Left hindlimb (tissue), 1 donor: ENCODE results near the gene HECW1.
"Not testable (repeated sequence)": the region's sequence is repeated elsewhere in the genome, so short reads cannot be mapped to it uniquely, and the experiment has no call there.

Source experiments
- DNase-seq: peaks from one replicate; pipeline ENCODE4 v3.0.0-alpha.2; 2018

Gene HECW1

DNA sequence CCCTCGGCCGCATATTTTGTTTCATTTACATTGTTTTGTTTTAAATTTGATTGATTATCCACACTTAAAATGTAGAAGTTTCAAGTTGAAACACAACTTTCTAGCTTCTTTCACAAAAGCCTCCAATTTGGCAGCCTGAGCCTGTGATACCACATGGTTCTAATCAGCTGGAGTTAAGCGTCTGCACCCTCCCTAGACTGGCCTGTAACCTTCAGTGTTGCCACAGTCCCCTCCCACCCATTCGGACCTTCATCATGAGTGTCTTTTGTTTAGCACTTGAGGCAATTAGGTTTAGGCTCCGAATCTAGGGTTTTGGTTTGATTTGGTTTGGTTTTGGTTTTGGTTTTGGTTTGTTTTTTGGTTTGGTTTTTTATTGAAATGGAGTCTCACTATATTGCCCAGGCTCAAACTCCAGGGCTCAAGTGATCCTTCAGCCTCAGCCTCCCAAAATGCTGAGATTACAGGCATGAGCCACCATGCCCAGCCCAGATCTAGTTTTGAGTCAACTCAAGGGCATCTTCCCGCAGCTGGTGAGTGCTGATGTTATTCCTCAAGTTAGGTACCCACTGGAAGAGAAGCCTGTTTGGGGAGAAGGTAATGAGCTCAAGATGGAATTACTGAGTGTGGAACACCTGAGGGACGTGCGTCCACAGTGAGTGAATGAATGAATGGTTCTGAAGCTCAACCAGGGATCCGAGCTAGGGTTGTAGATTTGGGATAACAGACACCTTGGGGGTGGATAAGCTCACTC is 201.4 kb downstream of the HECW1 start:
- no peak for DNase-seq

- no peak for DNase-seq
These were observed 202.1 kb downstream of the HECW1 start for GRCh38 chr7:43314379-43315158.

DNA sequence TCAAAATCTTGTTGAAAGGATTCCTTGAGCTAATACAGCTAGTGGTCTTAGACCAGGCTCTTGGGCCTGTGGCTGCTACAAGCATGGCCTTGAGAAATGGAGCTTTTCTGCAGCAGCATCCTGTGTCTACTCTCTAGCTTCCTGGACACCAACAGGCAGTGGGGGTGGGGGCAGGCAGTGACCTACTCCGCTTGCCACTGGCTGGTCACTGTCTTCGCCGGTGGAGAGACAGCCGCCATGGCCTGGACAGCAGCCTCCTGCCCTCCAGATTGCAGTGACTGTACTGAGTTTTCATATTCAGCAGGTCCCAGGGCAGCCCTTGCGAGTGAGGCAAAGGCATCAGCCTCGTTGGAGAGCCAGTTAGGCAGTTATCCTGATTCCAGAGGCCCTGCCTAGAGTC is 204.6 kb downstream of the HECW1 start:
- DNase-seq = no peak

GRCh38 chr7:43318188-43318770 is 205.8 kb downstream of the HECW1 start:
- DNase-seq = no peak

GRCh38 chr7:43325595-43325994 is 213.1 kb downstream of the HECW1 start:
- DNase-seq = no peak

DNA sequence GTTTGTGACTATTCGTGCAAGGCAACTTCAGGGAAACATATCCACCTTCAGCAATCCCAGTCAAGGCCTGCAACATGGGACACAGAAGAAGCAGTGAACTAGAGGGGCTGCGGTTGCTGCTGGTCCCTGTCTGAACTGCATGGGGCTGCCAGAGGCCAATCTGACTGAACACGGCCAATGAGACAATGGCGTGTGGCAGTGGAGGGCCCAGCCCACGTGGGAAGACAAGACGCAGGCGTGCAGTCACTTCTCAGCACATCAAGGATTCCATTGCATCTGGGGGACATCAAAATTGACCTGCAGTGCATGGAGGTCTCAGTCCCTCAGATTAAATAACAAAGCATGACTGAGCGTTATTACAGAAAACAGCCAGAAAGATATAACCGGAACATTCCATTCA is 215.9 kb downstream of the HECW1 start:
- DNase-seq = no peak

DNA sequence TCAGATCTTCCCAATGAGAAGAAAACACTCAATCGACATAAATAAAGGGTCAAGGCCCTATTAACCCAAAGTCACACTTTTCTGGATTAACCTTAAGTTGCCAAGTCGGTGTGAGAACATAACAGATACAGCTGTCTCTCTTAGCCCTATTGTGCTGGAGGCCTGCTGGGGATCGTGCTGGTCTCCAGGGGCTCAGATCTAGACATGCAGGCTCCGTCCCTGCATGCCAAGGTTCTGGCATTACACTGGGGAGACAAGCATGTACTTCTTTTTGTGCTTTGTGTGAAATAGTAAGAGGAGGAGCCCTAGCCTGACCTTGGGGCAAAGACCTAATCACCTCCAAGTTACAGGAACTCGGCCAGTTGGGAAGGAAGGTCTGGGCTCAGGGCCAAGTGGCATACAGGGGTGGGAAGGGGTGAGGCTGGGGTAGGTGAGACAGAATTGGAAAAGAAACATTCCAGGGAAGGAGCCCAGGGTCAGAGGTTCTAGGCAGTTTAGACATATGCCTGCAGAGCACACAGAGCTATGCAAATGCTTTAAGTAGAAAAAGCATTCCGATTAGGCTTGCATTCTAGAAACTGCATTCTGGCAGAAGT is 216.4 kb downstream of the HECW1 start:
- DNase-seq = no peak

GRCh38 chr7:43332193-43332796 is 219.8 kb downstream of the HECW1 start:
- no peak for DNase-seq

GRCh38 chr7:43337191-43337590 is 224.7 kb downstream of the HECW1 start:
- no peak for DNase-seq

GRCh38 chr7:43337811-43338210 is 225.4 kb downstream of the HECW1 start:
- DNase-seq = no peak

GRCh38 chr7:43341132-43341531 is 228.7 kb downstream of the HECW1 start:
- DNase-seq = no peak

GRCh38 chr7:43343417-43343816 is 231.0 kb downstream of the HECW1 start:
- DNase-seq = not testable (repeated sequence)

DNA sequence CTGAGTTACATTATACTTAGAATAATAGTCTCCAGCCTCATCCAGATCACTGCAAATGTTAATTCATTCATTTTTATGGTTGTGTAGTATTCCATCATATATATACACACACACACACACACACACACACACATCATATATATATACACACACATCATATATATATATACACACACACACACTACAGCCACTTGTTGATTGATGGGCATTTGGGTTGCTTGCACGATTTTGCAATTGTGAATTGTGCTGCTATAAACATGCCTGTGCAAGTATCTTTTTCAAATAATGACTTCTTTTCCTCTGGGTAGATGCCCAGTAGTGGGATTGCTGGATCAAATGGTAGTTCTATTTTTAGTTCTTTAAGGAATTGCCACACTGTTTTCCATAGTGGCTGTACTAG is 233.2 kb downstream of the HECW1 start:
- DNase-seq = not testable (repeated sequence)

DNA sequence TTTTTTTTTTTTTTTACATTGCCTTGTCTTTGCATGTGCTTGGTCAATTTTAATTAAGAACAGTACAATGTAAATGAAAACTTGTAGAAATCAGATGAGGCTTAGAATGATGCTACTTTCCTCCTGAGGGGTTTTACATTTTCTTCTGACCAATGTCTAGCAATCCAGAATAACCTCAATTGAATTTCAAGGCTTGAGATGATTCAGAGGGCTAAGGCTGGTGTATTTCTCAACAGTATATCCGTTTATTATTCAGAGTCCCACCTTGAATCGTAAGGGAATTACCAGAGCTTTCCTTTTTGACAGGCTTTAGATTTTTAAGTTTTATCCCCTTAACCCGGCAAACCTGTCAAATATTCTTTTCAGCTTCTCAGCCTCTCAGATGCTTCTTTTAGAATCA is 239.2 kb downstream of the HECW1 start:
- no peak for DNase-seq

GRCh38 chr7:43353902-43354301 is 241.5 kb downstream of the HECW1 start:
- DNase-seq = no peak

GRCh38 chr7:43362652-43363034 is 250.2 kb downstream of the HECW1 start:
- peak; percentile 48 for DNase-seq

DNA sequence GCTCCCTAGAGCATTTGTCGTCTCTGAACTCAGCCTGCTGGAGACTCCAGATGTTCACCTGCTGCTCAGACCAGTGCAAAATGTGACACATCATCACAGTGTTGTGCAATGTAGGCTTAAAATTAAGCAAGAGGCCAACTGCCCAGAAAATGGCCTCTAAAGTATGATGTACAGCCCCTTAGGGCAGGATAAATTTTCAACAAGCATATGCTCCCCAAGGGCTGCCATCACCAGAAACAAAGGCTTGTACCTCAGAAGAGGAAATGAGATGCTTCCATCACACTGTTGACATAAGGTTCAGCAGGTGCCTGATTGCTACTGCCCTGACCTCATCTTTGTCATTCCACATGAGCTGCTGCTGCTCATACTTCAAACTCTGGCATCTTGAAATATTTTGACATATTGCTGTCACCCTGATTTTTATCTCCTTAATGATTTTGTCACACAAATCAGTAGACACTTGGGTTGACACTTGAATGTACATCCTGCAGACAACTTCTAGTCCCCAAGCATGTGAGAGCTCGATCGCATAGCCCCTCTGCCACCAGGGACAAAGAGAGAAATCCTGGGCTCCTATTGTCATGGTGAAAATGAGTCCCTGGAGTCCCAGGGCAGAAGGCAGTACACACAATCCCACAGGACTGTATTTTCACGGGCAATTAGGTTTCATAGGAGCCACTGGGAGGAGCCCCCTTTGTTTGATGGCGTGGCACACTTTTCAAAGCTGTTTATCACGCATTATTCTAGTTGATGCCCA is 250.8 kb downstream of the HECW1 start:
- DNase-seq = no peak

- no peak for DNase-seq
These were observed 251.9 kb downstream of the HECW1 start for GRCh38 chr7:43364391-43364790.

DNA sequence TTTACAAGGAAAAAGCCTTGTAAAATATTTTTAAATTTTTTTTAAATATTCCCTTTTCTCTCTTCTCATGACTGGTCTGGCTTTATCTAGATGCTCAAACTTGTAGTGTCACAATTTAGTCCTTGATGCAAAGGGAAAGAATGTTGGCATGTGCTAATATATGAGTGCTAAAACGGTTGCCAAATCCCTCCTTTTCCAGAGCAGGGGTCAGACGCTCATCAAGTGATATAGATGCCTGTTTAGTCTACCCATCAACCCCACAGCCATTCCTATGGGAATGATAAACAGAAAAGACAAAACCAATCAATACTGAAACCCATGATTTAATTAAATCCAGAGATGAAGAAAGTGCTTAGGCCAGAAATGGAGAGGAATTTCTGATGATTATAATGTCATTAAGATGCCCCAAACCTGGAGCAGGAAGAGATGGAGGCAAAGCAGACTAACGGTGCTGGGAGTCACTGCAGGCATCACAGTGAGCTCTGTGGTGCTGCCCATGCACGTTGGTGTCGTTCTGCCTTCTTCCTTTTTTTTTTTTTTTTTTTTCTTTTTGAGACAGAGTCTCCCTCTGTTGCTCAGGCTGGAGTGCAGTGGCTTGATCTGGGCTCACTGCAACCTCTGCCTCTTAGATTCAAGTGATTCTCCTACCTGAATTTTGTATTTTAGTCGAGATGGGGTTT is 260.4 kb downstream of the HECW1 start:
- DNase-seq = no peak

GRCh38 chr7:43377196-43377960 is 264.9 kb downstream of the HECW1 start:
- DNase-seq = no peak

GRCh38 chr7:43379210-43379609 is 266.8 kb downstream of the HECW1 start:
- DNase-seq = no peak
